Type B pancreatic cell (in vitro differentiated cells): ENCODE data around the gene CAMTA1. TPM values are rescaled to one million over a fixed set of nuclear protein-coding genes. Genes with fewer than 3 reads are reported as not detected.

Experiments
- DNase-seq: peaks from one replicate; pipeline ENCODE4 v3.0.0; 2021; ENCODE audit warnings: mixed read lengths; ENCODE audit not compliant: unreplicated experiment; ENCODE audit errors: extremely low spot score
- H3K27ac Mint-ChIP-seq: 2 replicates; pipeline ENCODE4 v1.8.0; 2021; ENCODE audit warnings: mild to moderate bottlenecking, mixed read lengths
- H3K27me3 Mint-ChIP-seq: 2 replicates; pipeline ENCODE4 v1.8.0; 2021; ENCODE audit warnings: mixed read lengths
- H3K36me3 Mint-ChIP-seq: 2 replicates; pipeline ENCODE4 v1.8.0; 2021; ENCODE audit warnings: mixed read lengths
- H3K4me1 Mint-ChIP-seq: one replicate; pipeline ENCODE4 v1.8.0; 2021; ENCODE audit warnings: mixed read lengths; ENCODE audit not compliant: unreplicated experiment
- H3K4me3 Mint-ChIP-seq: 2 replicates; pipeline ENCODE4 v1.8.0; 2021; ENCODE audit warnings: mild to moderate bottlenecking, mixed read lengths
- H3K9me3 Mint-ChIP-seq: 2 replicates; pipeline ENCODE4 v1.8.0; 2021; ENCODE audit warnings: mixed read lengths
- CTCF ChIP-seq: fragments of 200-600 bp; sonication (generic); conservative IDR thresholded peaks from 2 replicates; pipeline ENCODE4 v1.5.0; 2021; ENCODE audit warnings: antibody characterized with exemption, mild to moderate bottlenecking
- total RNA-seq: library from RNA; stranded (reverse); gene quantifications from 2 replicates; pipeline ENCODE4 v1.2.1, GENCODE V29; 2021; ENCODE audit warnings: low replicate concordance

Gene CAMTA1
- total RNA-seq, 1 donor from 2014 or later: 82.5 TPM

DNA sequence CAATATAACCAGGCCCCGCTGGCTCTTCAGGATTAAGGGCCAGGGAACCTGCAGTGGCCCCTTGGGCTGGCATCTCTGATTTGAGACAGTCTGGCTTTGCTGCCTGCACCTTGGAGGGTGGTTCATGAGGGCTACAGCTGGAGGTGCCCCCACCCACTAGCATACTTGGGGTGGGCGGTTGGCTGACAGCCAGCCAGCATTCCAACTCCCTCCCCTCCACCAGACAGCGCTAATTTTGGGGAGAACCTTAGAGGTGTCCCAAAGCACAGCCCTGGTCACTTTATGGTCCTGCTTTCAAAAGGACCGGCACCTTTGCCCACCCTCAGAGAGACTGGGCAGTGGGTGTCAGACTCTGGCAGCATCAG, 805.2 kb downstream of the CAMTA1 start:
- no peak for DNase-seq
- Mint-ChIP-seq H3K27me3 (peaks cover 9% of the 10 kb centered on the region), H3K4me3 (no peak overlapping the region), H3K9me3 (no peaks in the 10 kb centered on the region), H3K27ac (no peak overlapping the region), H3K4me1 (peaks cover 13% of the 10 kb centered on the region), H3K36me3 (no peaks in the 10 kb centered on the region)
- no peak for TF ChIP-seq CTCF

- Mint-ChIP-seq H3K9me3 (no peaks in the 10 kb centered on the region), H3K27me3 (peaks cover 9% of the 10 kb centered on the region), H3K4me1 (peaks cover 13% of the 10 kb centered on the region), H3K27ac (no peak overlapping the region), H3K36me3 (no peaks in the 10 kb centered on the region), H3K4me3 (no peak overlapping the region)
- TF ChIP-seq CTCF: no peak
- DNase-seq: no peak
Observed at GRCh38 chr1:7591565-7591964, 806.3 kb downstream of the CAMTA1 start.

- Mint-ChIP-seq H3K27ac (no peak overlapping the region), H3K9me3 (no peaks in the 10 kb centered on the region), H3K4me3 (no peak overlapping the region), H3K4me1 (peaks cover 12% of the 10 kb centered on the region), H3K36me3 (no peaks in the 10 kb centered on the region), H3K27me3 (peaks cover 9% of the 10 kb centered on the region)
- TF ChIP-seq CTCF: no peak
- no peak for DNase-seq
Observed at GRCh38 chr1:7592120-7592798, 807.0 kb downstream of the CAMTA1 start.

GRCh38 chr1:7594002-7594713, 808.9 kb downstream of the CAMTA1 start:
- Mint-ChIP-seq H3K27ac (no peak overlapping the region), H3K4me1 (peaks cover 8% of the 10 kb centered on the region), H3K9me3 (no peaks in the 10 kb centered on the region), H3K36me3 (no peaks in the 10 kb centered on the region), H3K4me3 (no peak overlapping the region), H3K27me3 (peaks cover 9% of the 10 kb centered on the region)
- no peak for DNase-seq
- TF ChIP-seq CTCF: no peak

- H3K27ac Mint-ChIP-seq: no peak overlapping the region
- H3K4me3 Mint-ChIP-seq: no peak overlapping the region
- H3K9me3 Mint-ChIP-seq: no peaks in the 10 kb centered on the region
- no peak for TF ChIP-seq CTCF
- H3K4me1 Mint-ChIP-seq: peaks cover 8% of the 10 kb centered on the region
- peaks cover 9% of the 10 kb centered on the region for H3K27me3 Mint-ChIP-seq
- no peaks in the 10 kb centered on the region for H3K36me3 Mint-ChIP-seq
- DNase-seq: no peak
Observed at GRCh38 chr1:7594714-7595295, 809.6 kb downstream of the CAMTA1 start.
